Erythroblast (primary cell): ENCODE results near the gene PRPH.
A peak's percentile ranks its signal among the peaks of the same experiment; 100 is the strongest.
"Not testable (repeated sequence)": the region's sequence is repeated elsewhere in the genome, so short reads cannot be mapped to it uniquely, and the experiment has no call there.

Experiments
- DNase-seq, 2 experiments: peaks; one replicate each; lab custom pipeline; 2025; lab: John Stamatoyannopoulos, UW
- GATA1 ChIP-seq: IDR thresholded peaks from 2 replicates; pipeline ENCODE4 v1.6.1; 2011; ENCODE audit warnings: low read depth, mild to moderate bottlenecking, control low read depth, low read length, moderate library complexity
- POLR2A ChIP-seq: IDR thresholded peaks from 2 replicates; pipeline ENCODE4 v1.6.1; 2011; ENCODE audit warnings: mild to moderate bottlenecking, low read length

PRPH gene

GRCh38 chr12:49301760-49302159 is 6.8 kb downstream of the PRPH start:
- TF ChIP-seq GATA1: no peak
- no peak for TF ChIP-seq POLR2A
- DNase-seq: peak in 1 of 2 experiments; percentile 10

DNA sequence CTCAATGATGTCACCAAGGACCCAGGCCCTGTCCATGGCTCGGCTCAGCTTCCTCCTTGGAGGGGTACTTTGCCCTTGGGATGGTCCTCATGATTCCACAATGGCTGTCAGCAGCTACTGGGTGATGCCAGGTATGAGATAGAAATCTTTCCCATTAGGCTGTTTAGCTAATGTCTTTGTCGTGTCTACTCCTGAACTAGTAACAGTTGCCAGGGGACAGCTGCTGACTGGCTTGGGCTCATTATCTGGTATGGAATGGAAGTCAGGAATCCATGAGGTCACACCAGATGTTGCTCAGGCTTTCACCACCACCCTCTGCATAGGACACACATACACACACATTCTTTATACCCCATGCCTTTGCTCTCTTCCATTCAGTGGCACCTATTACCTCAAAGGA is 9.2 kb downstream of the PRPH start:
- TF ChIP-seq POLR2A (no peak), GATA1 (no peak)
- no peak for DNase-seq

GRCh38 chr12:49305762-49306510 is 11.0 kb downstream of the PRPH start:
- DNase-seq: no peak

DNA sequence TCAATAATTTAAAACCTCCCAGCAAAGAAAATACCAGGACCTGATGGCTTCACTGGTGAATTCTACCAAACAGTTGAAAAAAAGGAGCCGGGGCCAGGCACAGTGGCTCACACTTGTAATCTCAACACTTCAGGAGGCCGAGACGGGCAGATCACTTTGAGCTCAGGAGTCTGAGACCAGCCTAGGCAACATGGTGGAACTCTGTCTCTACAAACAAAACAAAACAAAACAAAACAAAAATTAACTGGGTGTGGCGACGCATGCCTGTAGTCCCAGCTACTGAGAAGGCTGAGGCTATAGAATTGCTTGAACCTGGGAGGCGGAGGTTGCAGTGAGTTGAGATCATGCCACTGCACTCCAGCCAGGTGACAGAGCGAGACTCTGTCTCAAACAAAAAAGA is 14.4 kb downstream of the PRPH start:
- DNase-seq: no peak
- TF ChIP-seq POLR2A (no peak), GATA1 (no peak)

More at GRCh38 chr12:49305762-49306510, 11.0 kb downstream of the PRPH start:
- no peak for TF ChIP-seq GATA1
- no peak for TF ChIP-seq POLR2A

DNA sequence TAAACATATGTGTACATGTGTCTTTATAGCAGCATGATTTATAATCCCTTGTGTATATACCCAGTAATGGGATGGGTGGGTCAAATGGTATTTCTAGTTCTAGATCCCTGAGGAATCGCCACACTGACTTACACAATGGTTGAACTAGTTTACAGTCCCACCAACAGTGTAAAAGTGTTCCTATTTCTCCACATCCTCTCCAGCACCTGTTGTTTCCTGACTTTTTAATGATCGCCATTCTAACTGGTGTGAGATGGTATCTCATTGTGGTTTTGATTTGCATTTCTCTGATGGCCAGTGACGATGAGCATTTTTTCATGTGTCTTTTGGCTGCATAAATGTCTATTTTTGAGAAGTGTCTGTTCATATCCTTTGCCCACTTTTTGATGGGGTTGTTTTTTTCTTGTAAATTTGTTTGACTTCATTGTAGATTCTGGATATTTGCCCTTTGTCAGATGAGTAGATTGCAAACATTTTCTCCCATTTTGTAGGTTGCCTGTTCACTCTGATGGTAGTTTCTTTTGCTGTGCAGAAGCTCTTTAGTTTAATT is 15.6 kb downstream of the PRPH start:
- DNase-seq: not testable (repeated sequence)

DNA sequence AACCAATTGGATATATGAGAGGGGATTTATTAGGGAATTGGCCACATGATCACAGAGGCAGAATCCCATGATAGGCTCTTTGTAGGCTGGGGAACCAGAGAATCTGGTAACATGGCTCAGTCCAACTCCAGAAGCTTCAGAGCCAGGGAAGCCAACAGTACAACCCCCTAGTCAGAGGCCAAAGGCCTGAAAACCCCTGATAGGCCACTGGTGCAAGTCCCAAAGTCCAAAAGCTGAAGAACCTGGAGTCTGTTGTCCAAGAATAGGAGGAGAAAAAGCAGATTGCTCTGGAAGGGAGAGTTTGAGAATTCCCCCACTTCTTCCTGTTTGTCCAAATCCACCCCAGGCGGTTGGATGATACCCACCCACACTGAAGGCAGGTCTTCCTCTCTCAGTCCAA is 19.9 kb downstream of the PRPH start:
- no peak for DNase-seq
- TF ChIP-seq POLR2A (no peak), GATA1 (no peak)

DNA sequence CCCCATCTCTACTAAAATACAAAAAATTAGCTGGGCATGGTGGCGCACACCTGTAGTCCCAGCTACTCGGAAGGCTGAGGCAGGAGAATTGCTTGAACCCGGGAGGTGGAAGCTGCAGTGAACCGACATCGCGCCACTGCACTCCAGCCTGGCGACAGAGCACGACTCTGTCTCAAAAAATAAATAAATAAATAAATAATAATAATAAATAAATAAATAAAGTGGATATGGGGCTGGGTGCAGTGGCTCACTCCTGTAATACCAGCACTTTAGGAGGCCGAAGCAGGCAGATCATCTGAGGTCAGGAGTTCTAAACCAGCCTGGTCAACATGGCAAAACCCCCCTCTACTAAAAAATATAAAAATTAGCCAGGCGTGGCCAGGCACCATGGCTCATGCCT is 22.2 kb downstream of the PRPH start:
- DNase-seq: not testable (repeated sequence)

DNA sequence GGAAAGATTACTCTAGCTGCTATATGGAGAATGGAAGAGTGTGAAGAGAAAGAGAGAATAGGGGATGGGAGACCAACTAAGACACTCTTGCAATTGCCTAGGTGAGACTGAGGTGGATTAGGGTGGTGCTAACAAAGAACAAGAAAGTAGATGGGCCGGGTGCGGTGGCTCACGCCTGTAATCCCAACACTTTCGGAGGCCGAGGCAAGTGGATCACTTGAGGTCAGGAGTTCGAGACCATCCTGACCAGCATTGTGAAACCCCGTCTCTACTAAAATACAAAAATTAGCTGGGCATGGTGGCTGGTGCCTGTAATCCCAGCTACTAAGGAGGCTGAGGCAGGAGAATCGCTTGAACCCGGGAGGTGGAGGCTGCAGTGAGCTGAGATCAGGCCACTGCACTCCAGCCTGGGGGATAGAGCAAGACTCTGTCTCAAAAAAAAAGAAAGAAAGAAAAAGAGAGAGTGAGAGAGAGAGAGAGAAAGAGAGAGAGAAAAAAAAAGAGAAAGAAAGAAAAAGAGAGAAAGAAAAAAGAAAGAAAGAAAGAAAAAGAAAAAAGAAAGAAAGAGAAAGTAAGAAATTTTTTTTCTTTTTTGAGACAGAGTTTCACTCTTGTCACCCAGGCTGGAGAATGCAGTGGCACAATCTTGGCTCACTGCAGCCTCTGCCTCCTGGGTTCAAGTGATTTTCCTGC is 25.6 kb downstream of the PRPH start:
- not testable (repeated sequence) for DNase-seq

DNA sequence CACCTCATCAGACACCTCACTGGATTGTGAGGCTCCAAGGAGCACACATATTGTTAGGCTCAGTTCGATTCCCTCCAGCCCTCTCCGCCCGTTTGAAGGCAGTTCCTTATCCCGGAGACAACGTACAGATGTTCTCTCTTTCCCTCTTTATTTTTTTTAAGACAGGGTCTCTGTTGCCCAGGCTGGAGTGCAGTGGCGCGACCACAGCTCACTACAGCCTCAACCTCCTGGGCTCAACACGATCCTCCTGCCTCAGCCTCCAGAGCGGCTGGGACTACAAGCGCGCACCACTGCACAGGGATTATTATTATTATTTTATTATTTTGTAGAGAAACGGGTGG is 27.4 kb downstream of the PRPH start:
- no peak for TF ChIP-seq GATA1
- no peak for TF ChIP-seq POLR2A
- DNase-seq: no peak

DNA sequence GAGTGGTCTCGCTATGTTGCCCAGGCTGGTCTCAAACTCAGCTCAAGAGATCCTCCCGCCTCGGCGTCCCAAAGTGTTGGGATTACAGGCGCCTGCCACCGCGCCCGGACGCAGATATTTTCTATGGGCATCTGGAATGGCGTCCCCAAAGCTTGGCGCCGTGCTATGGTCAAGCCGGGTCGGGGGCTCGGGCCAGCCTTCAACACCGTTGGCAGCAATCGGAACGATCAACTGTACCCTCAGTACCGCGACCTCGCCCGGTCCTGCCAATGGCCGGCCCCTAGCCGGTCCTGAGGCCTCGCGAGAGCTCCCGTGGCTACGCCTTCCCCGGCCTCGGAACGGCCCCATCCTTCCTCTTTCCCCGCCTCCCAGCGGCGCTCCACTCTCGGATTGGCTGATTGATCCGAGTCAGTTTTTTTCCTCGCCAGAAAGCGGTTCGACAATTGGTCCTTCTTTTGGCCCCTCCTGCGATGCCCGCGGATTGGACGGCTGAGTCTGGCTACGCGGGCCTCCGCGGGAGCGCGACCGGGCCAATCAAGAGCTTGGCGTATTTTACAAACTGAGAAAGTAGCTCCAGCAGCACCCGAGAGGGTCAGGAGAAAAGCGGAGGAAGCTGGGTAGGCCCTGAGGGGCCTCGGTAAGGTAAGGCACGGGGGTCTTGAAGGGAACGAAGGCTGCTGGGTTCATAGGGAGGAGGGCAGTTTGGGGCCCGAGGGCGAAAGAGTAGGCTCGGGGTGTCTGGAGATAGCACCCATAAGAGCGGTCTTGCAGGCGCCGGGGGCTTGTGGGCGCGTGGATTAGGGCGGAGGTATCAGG is 28.0 kb downstream of the PRPH start, which contains the start of gene TROAP:
TSS of gene TROAP (plus strand) at position 548 of the 816 bp plus-strand sequence. CDS start 354 bp downstream, outside the sequence.
- peak; percentile 94 for TF ChIP-seq POLR2A
- TF ChIP-seq GATA1: no peak

GRCh38 chr12:49323524-49324097 is 28.7 kb downstream of the PRPH start:
- no peak for TF ChIP-seq POLR2A
- TF ChIP-seq GATA1: no peak
- no peak for DNase-seq

More for the DNA sequence above, 28.0 kb downstream of the PRPH start, which contains the start of gene TROAP:
- DNase-seq: peak; percentile 98 to 99

GRCh38 chr12:49325606-49326005 is 30.7 kb downstream of the PRPH start:
- TF ChIP-seq GATA1: no peak
- TF ChIP-seq POLR2A: peak; percentile 10
- DNase-seq: no peak

DNA sequence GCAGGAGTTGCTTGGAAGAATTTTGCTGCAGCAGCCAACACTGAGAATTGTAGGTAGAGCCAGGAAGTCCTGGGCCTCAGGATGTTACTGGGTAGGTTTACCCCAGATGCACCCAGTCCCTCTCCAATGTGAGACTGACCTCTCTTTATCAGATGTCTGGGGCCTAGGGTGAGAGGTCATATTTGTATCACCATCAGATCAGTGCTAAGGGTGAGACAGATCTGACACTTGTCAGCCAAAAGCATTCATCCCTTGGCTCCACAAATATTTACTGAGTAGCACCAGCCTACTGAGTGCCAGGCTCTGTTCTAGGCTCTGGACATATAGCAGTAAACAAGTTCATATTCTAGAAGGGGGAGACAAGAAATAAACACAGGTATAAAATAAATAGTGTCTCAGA is 32.4 kb downstream of the PRPH start:
- DNase-seq: no peak
- TF ChIP-seq POLR2A (no peak), GATA1 (no peak)
